Measurements from ENCODE around the gene MYLK2.

MYLK2 gene

GRCh38 chr20:31870726-31871617, 51.8 kb downstream of the MYLK2 start:
- DNase-seq = peak in 4 of 56 donors; percentile 50 to 60 (median 55)

GRCh38 chr20:31871618-31871954, 52.4 kb downstream of the MYLK2 start:
- DNase-seq = no peak

- no peak for DNase-seq
These were observed 53.2 kb downstream of the MYLK2 start for GRCh38 chr20:31872406-31872805.

- DNase-seq = no peak
These were observed 56.5 kb downstream of the MYLK2 start for GRCh38 chr20:31875671-31876070.

- no peak for DNase-seq
These were observed 58.5 kb downstream of the MYLK2 start for GRCh38 chr20:31877684-31878083.

- peak; percentile 76 to 95 (median 88) for DNase-seq
These were observed 60.2 kb downstream of the MYLK2 start for GRCh38 chr20:31879143-31879987.

GRCh38 chr20:31881945-31882344, 62.8 kb downstream of the MYLK2 start:
- no peak for DNase-seq

- no peak for DNase-seq
These were observed 64.7 kb downstream of the MYLK2 start for GRCh38 chr20:31883829-31884228.

All from amygdala (tissue), 56 donors.